OCI-LY7 (cell line): ENCODE results near the gene SCCPDH.

Experiments
- EZH2phosphoT487 ChIP-seq: fragments of 200-600 bp; sonication (generic); IDR thresholded peaks from 2 replicates; pipeline ENCODE4 v1.6.1; 2018; ENCODE audit warnings: low read depth, borderline replicate concordance, mild to moderate bottlenecking, mixed run types, antibody characterized with exemption, low read length, moderate library complexity, mixed read lengths
- TF ChIP-seq, protein P1 (sequence below): fragments of 200-600 bp; sonication (generic); conservative IDR thresholded peaks from 2 replicates; pipeline ENCODE4 v1.5.1; 2014; ENCODE audit warnings: mild to moderate bottlenecking, antibody characterized with exemption, low read length, moderate library complexity, mixed read lengths

DNA sequence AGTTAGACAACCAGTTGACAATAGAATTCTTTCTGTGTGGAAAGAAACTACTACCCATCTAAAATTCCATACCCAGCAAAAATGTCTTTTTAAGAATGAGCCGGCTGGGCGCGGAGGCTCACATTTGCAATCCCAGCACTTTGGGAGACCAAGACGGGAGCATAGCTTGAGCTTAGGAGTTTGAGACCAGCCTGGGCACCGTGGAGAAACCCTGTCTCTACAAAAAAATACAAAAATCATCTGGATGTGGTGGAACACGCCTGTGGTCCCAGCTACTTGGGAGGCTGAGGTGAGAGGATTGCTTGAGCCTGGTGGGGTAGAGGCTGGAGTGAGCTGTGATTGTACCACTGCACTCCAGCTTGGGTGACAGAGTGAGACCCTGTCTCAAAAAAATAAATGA, 79.2 kb downstream of the SCCPDH start:
- TF ChIP-seq, protein P1, sequence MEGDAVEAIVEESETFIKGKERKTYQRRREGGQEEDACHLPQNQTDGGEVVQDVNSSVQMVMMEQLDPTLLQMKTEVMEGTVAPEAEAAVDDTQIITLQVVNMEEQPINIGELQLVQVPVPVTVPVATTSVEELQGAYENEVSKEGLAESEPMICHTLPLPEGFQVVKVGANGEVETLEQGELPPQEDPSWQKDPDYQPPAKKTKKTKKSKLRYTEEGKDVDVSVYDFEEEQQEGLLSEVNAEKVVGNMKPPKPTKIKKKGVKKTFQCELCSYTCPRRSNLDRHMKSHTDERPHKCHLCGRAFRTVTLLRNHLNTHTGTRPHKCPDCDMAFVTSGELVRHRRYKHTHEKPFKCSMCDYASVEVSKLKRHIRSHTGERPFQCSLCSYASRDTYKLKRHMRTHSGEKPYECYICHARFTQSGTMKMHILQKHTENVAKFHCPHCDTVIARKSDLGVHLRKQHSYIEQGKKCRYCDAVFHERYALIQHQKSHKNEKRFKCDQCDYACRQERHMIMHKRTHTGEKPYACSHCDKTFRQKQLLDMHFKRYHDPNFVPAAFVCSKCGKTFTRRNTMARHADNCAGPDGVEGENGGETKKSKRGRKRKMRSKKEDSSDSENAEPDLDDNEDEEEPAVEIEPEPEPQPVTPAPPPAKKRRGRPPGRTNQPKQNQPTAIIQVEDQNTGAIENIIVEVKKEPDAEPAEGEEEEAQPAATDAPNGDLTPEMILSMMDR = no peak
- TF ChIP-seq EZH2phosphoT487 = no peak
